GM21723 (cell line): Measurements from ENCODE around the gene TINAGL1.
A peak's percentile ranks its signal among the peaks of the same experiment; 100 is the strongest.
"Not testable (repeated sequence)": the region's sequence is repeated elsewhere in the genome, so short reads cannot be mapped to it uniquely, and the experiment has no call there.

ENCODE experiments used
- ATAC-seq: cut with Tn5 transposase; IDR thresholded peaks from one replicate; pipeline ENCODE4 v1.9.1; 2021; ENCODE audit warnings: mild to moderate bottlenecking, moderate library complexity; ENCODE audit not compliant: unreplicated experiment

The TINAGL1 gene

GRCh38 chr1:31583995-31584868 lies 7.9 kb downstream of the TINAGL1 start:
- ATAC-seq, result no peak

GRCh38 chr1:31584869-31585735 lies 8.8 kb downstream of the TINAGL1 start:
- ATAC-seq, result no peak

GRCh38 chr1:31585736-31586365 lies 9.5 kb downstream of the TINAGL1 start:
- ATAC-seq, result no peak

GRCh38 chr1:31586376-31587327 lies 10.3 kb downstream of the TINAGL1 start:
- no peak for ATAC-seq

GRCh38 chr1:31587328-31587699 lies 11.0 kb downstream of the TINAGL1 start:
- not testable (repeated sequence) for ATAC-seq

GRCh38 chr1:31587720-31588423 lies 11.6 kb downstream of the TINAGL1 start:
- ATAC-seq, result no peak

GRCh38 chr1:31588751-31589515 lies 12.6 kb downstream of the TINAGL1 start:
- ATAC-seq, result no peak

- ATAC-seq, result no peak
Measured at GRCh38 chr1:31591425-31592093, 15.2 kb downstream of the TINAGL1 start.

- ATAC-seq, result no peak
Measured at GRCh38 chr1:31592132-31592531, 15.8 kb downstream of the TINAGL1 start.

GRCh38 chr1:31593136-31593665 lies 16.9 kb downstream of the TINAGL1 start:
- ATAC-seq, result no peak

GRCh38 chr1:31593770-31594632 lies 17.7 kb downstream of the TINAGL1 start:
- peak; percentile 49 for ATAC-seq

- no peak for ATAC-seq
Measured at GRCh38 chr1:31595836-31596736, 19.8 kb downstream of the TINAGL1 start.

GRCh38 chr1:31596737-31597097 lies 20.4 kb downstream of the TINAGL1 start:
- no peak for ATAC-seq

GRCh38 chr1:31598980-31599379 lies 22.7 kb downstream of the TINAGL1 start:
- ATAC-seq, result no peak

GRCh38 chr1:31600641-31601040 lies 24.3 kb downstream of the TINAGL1 start:
- no peak for ATAC-seq

GRCh38 chr1:31602081-31602480 lies 25.8 kb downstream of the TINAGL1 start:
- no peak for ATAC-seq
